ENCODE results near the gene PPP1R16B.

PPP1R16B gene

GRCh38 chr20:38831995-38832620 is 26.6 kb downstream of the PPP1R16B start:
- peaks cover 0 to 2% of the 10 kb centered on the region in 2 experiments for H3K36me3 ChIP-seq (ENCODE audit: control insufficient read depth in 1 of 2, insufficient read depth in 2 of 2, low read depth in 1 of 2, low read length in 2 of 2)
- H3K4me3 ChIP-seq (ENCODE audit: insufficient read depth in 1 of 2, low read depth in 1 of 2, low read length in 2 of 2): no peak overlapping the region
- no peak overlapping the region for H3K14ac ChIP-seq (ENCODE audit: low read length in 2 of 2)
- H3K4me2 ChIP-seq (ENCODE audit: low read length, poor library complexity, severe bottlenecking): no peak overlapping the region
- H2AK5ac ChIP-seq (ENCODE audit: low read length, severe bottlenecking): no peak overlapping the region
- H3K18ac ChIP-seq (ENCODE audit: low read depth in 1 of 2, low read length in 2 of 2): no peak overlapping the region
- H2BK120ac ChIP-seq (ENCODE audit: low read depth, low read length): no peak overlapping the region
- no peak overlapping the region for H2BK15ac ChIP-seq (ENCODE audit: low read depth, poor library complexity, severe bottlenecking)
- no peak overlapping the region for H3K27ac ChIP-seq (ENCODE audit: low read length, poor library complexity, severe bottlenecking)
- H3K27me3 ChIP-seq (ENCODE audit: control insufficient read depth in 1 of 2, insufficient read depth in 1 of 2, low read length in 2 of 2): peaks cover 20 to 42% of the 10 kb centered on the region in 2 experiments
- 81% methylated on average over 8 of the region's 8 CpGs for WGBS
- no peak overlapping the region for H2AFZ ChIP-seq (ENCODE audit: low read depth, low read length)
- no peak overlapping the region for H4K91ac ChIP-seq (ENCODE audit: low read length)
- no peak overlapping the region for H3K23ac ChIP-seq (ENCODE audit: low read length in 2 of 2)
- no peak for DNase-seq
- H3K9ac ChIP-seq (ENCODE audit: low read length): no peak overlapping the region
- no peak overlapping the region for H2BK5ac ChIP-seq (ENCODE audit: low read depth, low read length, poor library complexity, severe bottlenecking)
- H3K9me3 ChIP-seq (ENCODE audit: control insufficient read depth, low read length): no peaks in the 10 kb centered on the region
- no peak overlapping the region for H4K8ac ChIP-seq (ENCODE audit: low read length)
- no peaks in the 10 kb centered on the region for H3K4me1 ChIP-seq (ENCODE audit: control insufficient read depth, insufficient read depth, low read depth, low read length)
- no peak overlapping the region for H2BK12ac ChIP-seq (ENCODE audit: low read length in 2 of 2)
- H3K79me1 ChIP-seq (replicated peaks; ENCODE audit: low read length, poor library complexity, severe bottlenecking): no peaks in the 10 kb centered on the region
- no peak overlapping the region for H3K4ac ChIP-seq (ENCODE audit: low read depth in 1 of 2, low read length in 2 of 2)

- H3K9ac ChIP-seq (ENCODE audit: low read length): no peak overlapping the region
- no peak overlapping the region for H2BK120ac ChIP-seq (ENCODE audit: low read depth, low read length)
- H2AFZ ChIP-seq (ENCODE audit: low read depth, low read length): no peak overlapping the region
- peaks cover 16 to 38% of the 10 kb centered on the region in 2 experiments for H3K27me3 ChIP-seq (ENCODE audit: control insufficient read depth in 1 of 2, insufficient read depth in 1 of 2, low read length in 2 of 2)
- H3K23ac ChIP-seq (ENCODE audit: low read length in 2 of 2): no peak overlapping the region
- no peak overlapping the region for H3K27ac ChIP-seq (ENCODE audit: low read length, poor library complexity, severe bottlenecking)
- H2BK12ac ChIP-seq (ENCODE audit: low read length in 2 of 2): no peak overlapping the region
- H3K36me3 ChIP-seq (ENCODE audit: control insufficient read depth in 1 of 2, insufficient read depth in 2 of 2, low read depth in 1 of 2, low read length in 2 of 2): peaks cover 0 to 2% of the 10 kb centered on the region in 2 experiments
- H4K8ac ChIP-seq (ENCODE audit: low read length): no peak overlapping the region
- H3K9me3 ChIP-seq (ENCODE audit: control insufficient read depth, low read length): no peaks in the 10 kb centered on the region
- 78% methylated on average over 4 of the region's 5 CpGs for WGBS
- H3K4me1 ChIP-seq (ENCODE audit: control insufficient read depth, insufficient read depth, low read depth, low read length): no peaks in the 10 kb centered on the region
- H3K79me1 ChIP-seq (replicated peaks; ENCODE audit: low read length, poor library complexity, severe bottlenecking): no peaks in the 10 kb centered on the region
- H3K4me2 ChIP-seq (ENCODE audit: low read length, poor library complexity, severe bottlenecking): no peak overlapping the region
- no peak overlapping the region for H3K4ac ChIP-seq (ENCODE audit: low read depth in 1 of 2, low read length in 2 of 2)
- H3K18ac ChIP-seq (ENCODE audit: low read depth in 1 of 2, low read length in 2 of 2): no peak overlapping the region
- H3K4me3 ChIP-seq (ENCODE audit: insufficient read depth in 1 of 2, low read depth in 1 of 2, low read length in 2 of 2): no peak overlapping the region
- no peak for DNase-seq
- H2BK15ac ChIP-seq (ENCODE audit: low read depth, poor library complexity, severe bottlenecking): no peak overlapping the region
- H4K91ac ChIP-seq (ENCODE audit: low read length): no peak overlapping the region
- no peak overlapping the region for H3K14ac ChIP-seq (ENCODE audit: low read length in 2 of 2)
- no peak overlapping the region for H2BK5ac ChIP-seq (ENCODE audit: low read depth, low read length, poor library complexity, severe bottlenecking)
- no peak overlapping the region for H2AK5ac ChIP-seq (ENCODE audit: low read length, severe bottlenecking)
Measured at GRCh38 chr20:38833154-38833856, 27.8 kb downstream of the PPP1R16B start.

GRCh38 chr20:38833857-38834164 is 28.3 kb downstream of the PPP1R16B start:
- no peak overlapping the region for H2AFZ ChIP-seq (ENCODE audit: low read depth, low read length)
- 80% methylated on average over 4 of the region's 4 CpGs for WGBS

GRCh38 chr20:38834868-38835267 is 29.4 kb downstream of the PPP1R16B start:
- Histone ChIP-seq H2BK15ac (ENCODE audit: low read depth, poor library complexity, severe bottlenecking) (no peak overlapping the region), H3K14ac (ENCODE audit: low read length in 2 of 2) (no peak overlapping the region), H3K23ac (ENCODE audit: low read length in 2 of 2) (no peak overlapping the region), H3K79me1 (replicated peaks; ENCODE audit: low read length, poor library complexity, severe bottlenecking) (no peaks in the 10 kb centered on the region), H3K4me3 (ENCODE audit: insufficient read depth in 1 of 2, low read depth in 1 of 2, low read length in 2 of 2) (no peak overlapping the region), H2AFZ (ENCODE audit: low read depth, low read length) (no peak overlapping the region), H3K4me1 (ENCODE audit: control insufficient read depth, insufficient read depth, low read depth, low read length) (no peaks in the 10 kb centered on the region), H3K18ac (ENCODE audit: low read depth in 1 of 2, low read length in 2 of 2) (no peak overlapping the region), H2BK120ac (ENCODE audit: low read depth, low read length) (no peak overlapping the region), H4K8ac (ENCODE audit: low read length) (no peak overlapping the region), H3K9ac (ENCODE audit: low read length) (no peak overlapping the region), H3K4ac (ENCODE audit: low read depth in 1 of 2, low read length in 2 of 2) (no peak overlapping the region), H3K27me3 (ENCODE audit: control insufficient read depth in 1 of 2, insufficient read depth in 1 of 2, low read length in 2 of 2) (peaks cover 18 to 38% of the 10 kb centered on the region in 2 experiments), H2BK5ac (ENCODE audit: low read depth, low read length, poor library complexity, severe bottlenecking) (no peak overlapping the region), H2AK5ac (ENCODE audit: low read length, severe bottlenecking) (no peak overlapping the region), H3K27ac (ENCODE audit: low read length, poor library complexity, severe bottlenecking) (no peak overlapping the region), H4K91ac (ENCODE audit: low read length) (no peak overlapping the region), H2BK12ac (ENCODE audit: low read length in 2 of 2) (no peak overlapping the region), H3K4me2 (ENCODE audit: low read length, poor library complexity, severe bottlenecking) (no peak overlapping the region), H3K36me3 (ENCODE audit: control insufficient read depth in 1 of 2, insufficient read depth in 2 of 2, low read depth in 1 of 2, low read length in 2 of 2) (peaks cover 0 to 2% of the 10 kb centered on the region in 2 experiments), H3K9me3 (ENCODE audit: control insufficient read depth, low read length) (no peaks in the 10 kb centered on the region)
- no peak for DNase-seq

More at GRCh38 chr20:38833857-38834164, 28.3 kb downstream of the PPP1R16B start:
- Histone ChIP-seq H2BK15ac (ENCODE audit: low read depth, poor library complexity, severe bottlenecking) (no peak overlapping the region), H4K8ac (ENCODE audit: low read length) (no peak overlapping the region), H2BK12ac (ENCODE audit: low read length in 2 of 2) (no peak overlapping the region), H2AK5ac (ENCODE audit: low read length, severe bottlenecking) (no peak overlapping the region), H3K4me1 (ENCODE audit: control insufficient read depth, insufficient read depth, low read depth, low read length) (no peaks in the 10 kb centered on the region), H3K79me1 (replicated peaks; ENCODE audit: low read length, poor library complexity, severe bottlenecking) (no peaks in the 10 kb centered on the region), H3K18ac (ENCODE audit: low read depth in 1 of 2, low read length in 2 of 2) (no peak overlapping the region), H3K36me3 (ENCODE audit: control insufficient read depth in 1 of 2, insufficient read depth in 2 of 2, low read depth in 1 of 2, low read length in 2 of 2) (peaks cover 0 to 2% of the 10 kb centered on the region in 2 experiments), H3K27ac (ENCODE audit: low read length, poor library complexity, severe bottlenecking) (no peak overlapping the region), H3K9ac (ENCODE audit: low read length) (no peak overlapping the region), H3K9me3 (ENCODE audit: control insufficient read depth, low read length) (no peaks in the 10 kb centered on the region), H3K23ac (ENCODE audit: low read length in 2 of 2) (no peak overlapping the region), H3K4me3 (ENCODE audit: insufficient read depth in 1 of 2, low read depth in 1 of 2, low read length in 2 of 2) (no peak overlapping the region), H3K14ac (ENCODE audit: low read length in 2 of 2) (no peak overlapping the region), H3K4ac (ENCODE audit: low read depth in 1 of 2, low read length in 2 of 2) (no peak overlapping the region), H3K27me3 (ENCODE audit: control insufficient read depth in 1 of 2, insufficient read depth in 1 of 2, low read length in 2 of 2) (peaks cover 16 to 39% of the 10 kb centered on the region in 2 experiments), H3K4me2 (ENCODE audit: low read length, poor library complexity, severe bottlenecking) (no peak overlapping the region), H4K91ac (ENCODE audit: low read length) (no peak overlapping the region), H2BK120ac (ENCODE audit: low read depth, low read length) (no peak overlapping the region), H2BK5ac (ENCODE audit: low read depth, low read length, poor library complexity, severe bottlenecking) (no peak overlapping the region)
- DNase-seq: no peak
